HepG2 (cell line): ENCODE results near the gene RUNX2. TPM values are rescaled to one million over a fixed set of nuclear protein-coding genes. Genes with fewer than 3 reads are reported as not detected.

Source experiments
- DDIT3 ChIP-seq: sonication (generic); formaldehyde crosslinking; IDR thresholded peaks from 2 replicates; pipeline ENCODE4 v1.4.0; 2020; ENCODE audit warnings: mild to moderate bottlenecking, missing genetic modification reagents
- IRF9 ChIP-seq: sonication (generic); formaldehyde crosslinking; IDR thresholded peaks from 2 replicates; pipeline ENCODE4 v1.8.0; 2022; ENCODE audit warnings: missing genetic modification reagents, mild to moderate bottlenecking, borderline replicate concordance
- MLX ChIP-seq: IDR thresholded peaks from 2 replicates; pipeline ENCODE4 v1.6.1; 2016
- MZF1 ChIP-seq: sonication (generic); formaldehyde crosslinking; IDR thresholded peaks from 2 replicates; pipeline ENCODE4 v1.8.1; 2023; ENCODE audit warnings: mild to moderate bottlenecking, missing genetic modification reagents, borderline replicate concordance
- NFE2L2 ChIP-seq: fragments of 150-350 bp; IDR thresholded peaks from 2 replicates; pipeline ENCODE4 v1.6.1; 2014; ENCODE audit warnings: low read length
- NFIB ChIP-seq: sonication (generic); formaldehyde crosslinking; IDR thresholded peaks from 2 replicates; pipeline ENCODE4 v1.9.0; 2021; ENCODE audit warnings: missing genetic modification reagents, mild to moderate bottlenecking, borderline replicate concordance
- PBX2 ChIP-seq: IDR thresholded peaks from 2 replicates; pipeline ENCODE4 v1.6.1; 2016; ENCODE audit warnings: control low read depth
- PHF20 ChIP-seq: sonication (generic); formaldehyde crosslinking; IDR thresholded peaks from 2 replicates; pipeline ENCODE4 v1.5.0; 2020; ENCODE audit warnings: mild to moderate bottlenecking, missing genetic modification reagents
- RAD51 ChIP-seq: fragments of 450-650 bp; IDR thresholded peaks from 2 replicates; pipeline ENCODE4 v1.6.1; 2016; ENCODE audit warnings: borderline replicate concordance
- RFXAP ChIP-seq: sonication (generic); formaldehyde crosslinking; IDR thresholded peaks from 2 replicates; pipeline ENCODE4 v1.4.0; 2020; ENCODE audit warnings: missing genetic modification reagents, borderline replicate concordance
- ZNF225 ChIP-seq: sonication (generic); formaldehyde crosslinking; IDR thresholded peaks from 2 replicates; pipeline ENCODE4 v1.4.0; 2020; ENCODE audit warnings: mild to moderate bottlenecking, missing genetic modification reagents
- ZNF451 ChIP-seq: sonication (generic); formaldehyde crosslinking; IDR thresholded peaks from 2 replicates; pipeline ENCODE4 v1.5.0; 2020; ENCODE audit warnings: mild to moderate bottlenecking, missing genetic modification reagents
- ZNF589 ChIP-seq: sonication (generic); formaldehyde crosslinking; conservative IDR thresholded peaks from 2 replicates; pipeline ENCODE4 v1.8.0; 2022; ENCODE audit warnings: mild to moderate bottlenecking, moderate library complexity, missing genetic modification reagents
- polyA plus RNA-seq, 8 experiments: library from polyadenylated mRNA; depleted of rRNA in 3 of 8; stranded (reverse) in 7 of 8; unstranded in 1 of 8; fragments of >200 nt; fragmentation: Illumina TruSeq in 4 of 8; extraction: Trizol in 4 of 8; gene quantifications; 2 replicates each; pipeline versions ENCODE4 v1.2.1 to v1.2.3, GENCODE V29; 2011 to 2016; ENCODE audit warnings: low read depth in 4 of 8, missing spikeins in 1 of 8, mixed read lengths in 1 of 8; ENCODE audit not compliant: insufficient read depth in 1 of 8
- total RNA-seq, 5 experiments: library from RNA; depleted of rRNA; stranded (reverse); fragments of >200 nt; fragmentation: Illumina TruSeq; extraction: Trizol; gene quantifications; 2 replicates each; pipeline ENCODE4 v1.2.3, GENCODE V29; 2016; ENCODE audit warnings: low read depth in 1 of 5
- TF ChIP-seq, protein P1 (sequence below): IDR thresholded peaks from 2 replicates; pipeline ENCODE4 v1.6.1; 2016; ENCODE audit warnings: low read depth, missing genetic modification reagents, missing compliant biosample characterization
- TF ChIP-seq, protein P2 (sequence below): sonication (generic); formaldehyde crosslinking; IDR thresholded peaks from 2 replicates; pipeline ENCODE4 v1.8.1; 2023; ENCODE audit warnings: missing genetic modification reagents, inconsistent platforms, borderline replicate concordance

The RUNX2 gene
- total and polyA plus RNA-seq, 2 of the 13 experiments (the other 11 are each of a cell fraction or from before 2014, with no cell fraction given), result not detected

GRCh38 chr6:45377554-45378333 lies 49.6 kb downstream of the RUNX2 start, which contains the start of gene SUPT3H (continued):
- TF ChIP-seq, protein P1, sequence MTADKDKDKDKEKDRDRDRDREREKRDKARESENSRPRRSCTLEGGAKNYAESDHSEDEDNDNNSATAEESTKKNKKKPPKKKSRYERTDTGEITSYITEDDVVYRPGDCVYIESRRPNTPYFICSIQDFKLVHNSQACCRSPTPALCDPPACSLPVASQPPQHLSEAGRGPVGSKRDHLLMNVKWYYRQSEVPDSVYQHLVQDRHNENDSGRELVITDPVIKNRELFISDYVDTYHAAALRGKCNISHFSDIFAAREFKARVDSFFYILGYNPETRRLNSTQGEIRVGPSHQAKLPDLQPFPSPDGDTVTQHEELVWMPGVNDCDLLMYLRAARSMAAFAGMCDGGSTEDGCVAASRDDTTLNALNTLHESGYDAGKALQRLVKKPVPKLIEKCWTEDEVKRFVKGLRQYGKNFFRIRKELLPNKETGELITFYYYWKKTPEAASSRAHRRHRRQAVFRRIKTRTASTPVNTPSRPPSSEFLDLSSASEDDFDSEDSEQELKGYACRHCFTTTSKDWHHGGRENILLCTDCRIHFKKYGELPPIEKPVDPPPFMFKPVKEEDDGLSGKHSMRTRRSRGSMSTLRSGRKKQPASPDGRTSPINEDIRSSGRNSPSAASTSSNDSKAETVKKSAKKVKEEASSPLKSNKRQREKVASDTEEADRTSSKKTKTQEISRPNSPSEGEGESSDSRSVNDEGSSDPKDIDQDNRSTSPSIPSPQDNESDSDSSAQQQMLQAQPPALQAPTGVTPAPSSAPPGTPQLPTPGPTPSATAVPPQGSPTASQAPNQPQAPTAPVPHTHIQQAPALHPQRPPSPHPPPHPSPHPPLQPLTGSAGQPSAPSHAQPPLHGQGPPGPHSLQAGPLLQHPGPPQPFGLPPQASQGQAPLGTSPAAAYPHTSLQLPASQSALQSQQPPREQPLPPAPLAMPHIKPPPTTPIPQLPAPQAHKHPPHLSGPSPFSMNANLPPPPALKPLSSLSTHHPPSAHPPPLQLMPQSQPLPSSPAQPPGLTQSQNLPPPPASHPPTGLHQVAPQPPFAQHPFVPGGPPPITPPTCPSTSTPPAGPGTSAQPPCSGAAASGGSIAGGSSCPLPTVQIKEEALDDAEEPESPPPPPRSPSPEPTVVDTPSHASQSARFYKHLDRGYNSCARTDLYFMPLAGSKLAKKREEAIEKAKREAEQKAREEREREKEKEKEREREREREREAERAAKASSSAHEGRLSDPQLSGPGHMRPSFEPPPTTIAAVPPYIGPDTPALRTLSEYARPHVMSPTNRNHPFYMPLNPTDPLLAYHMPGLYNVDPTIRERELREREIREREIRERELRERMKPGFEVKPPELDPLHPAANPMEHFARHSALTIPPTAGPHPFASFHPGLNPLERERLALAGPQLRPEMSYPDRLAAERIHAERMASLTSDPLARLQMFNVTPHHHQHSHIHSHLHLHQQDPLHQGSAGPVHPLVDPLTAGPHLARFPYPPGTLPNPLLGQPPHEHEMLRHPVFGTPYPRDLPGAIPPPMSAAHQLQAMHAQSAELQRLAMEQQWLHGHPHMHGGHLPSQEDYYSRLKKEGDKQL, result no peak
- TF ChIP-seq DDIT3 (CRISPR knock-in tag) (no peak), MLX (CRISPR knock-in tag) (no peak), PHF20 (peak; percentile 86), NFIB (CRISPR knock-in tag) (no peak), RFXAP (CRISPR knock-in tag) (no peak; the same call in none of the 2 replicates), ZNF589 (CRISPR knock-in tag) (peak; percentile 69; the same call in 1 of the 2 replicates), ZNF225 (CRISPR knock-in tag) (peak; percentile 97), MZF1 (CRISPR knock-in tag) (no peak; the same call in 1 of the 2 replicates), IRF9 (CRISPR knock-in tag) (peak; percentile 91), ZNF451 (CRISPR knock-in tag) (peak; percentile 86), RAD51 (no peak), PBX2 (CRISPR knock-in tag) (no peak), NFE2L2 (no peak)
- TF ChIP-seq, protein P2, sequence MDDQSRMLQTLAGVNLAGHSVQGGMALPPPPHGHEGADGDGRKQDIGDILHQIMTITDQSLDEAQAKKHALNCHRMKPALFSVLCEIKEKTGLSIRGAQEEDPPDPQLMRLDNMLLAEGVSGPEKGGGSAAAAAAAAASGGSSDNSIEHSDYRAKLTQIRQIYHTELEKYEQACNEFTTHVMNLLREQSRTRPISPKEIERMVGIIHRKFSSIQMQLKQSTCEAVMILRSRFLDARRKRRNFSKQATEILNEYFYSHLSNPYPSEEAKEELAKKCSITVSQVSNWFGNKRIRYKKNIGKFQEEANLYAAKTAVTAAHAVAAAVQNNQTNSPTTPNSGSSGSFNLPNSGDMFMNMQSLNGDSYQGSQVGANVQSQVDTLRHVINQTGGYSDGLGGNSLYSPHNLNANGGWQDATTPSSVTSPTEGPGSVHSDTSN (CRISPR knock-in tag), result peak; percentile 50; the same call in 1 of the 2 replicates
